Calu3 (cell line): ENCODE measurements around the gene LCE3E. TPM values are rescaled to one million over a fixed set of nuclear protein-coding genes. Genes with fewer than 3 reads are reported as not detected.

Experiments used
- BruUV-seq: library from RNA; stranded (reverse); fragments of 400-500 nt; replicated peaks from 2 replicates; lab custom pipeline; 2021; lab: Mats Ljungman, UMichigan
- CTCF ChIA-PET: fragments of 300-600 bp; sonication (Branson Sonifier 250); formaldehyde crosslinking; loops from one replicate; lab custom pipeline; 2022; ENCODE audit warnings: antibody characterized with exemption; lab: Charles Lee
- DNase-seq: peaks from one replicate; pipeline ENCODE4 v3.0.0; 2022
- H3K27ac Mint-ChIP-seq: one replicate; pipeline ENCODE4 v1.8.0; 2022; ENCODE audit warnings: mixed read lengths; ENCODE audit not compliant: unreplicated experiment
- H3K27me3 Mint-ChIP-seq: one replicate; pipeline ENCODE4 v1.8.0; 2022; ENCODE audit warnings: mixed read lengths; ENCODE audit not compliant: unreplicated experiment
- H3K36me3 Mint-ChIP-seq: one replicate; pipeline ENCODE4 v1.8.0; 2022; ENCODE audit warnings: mild to moderate bottlenecking, moderate library complexity, mixed read lengths; ENCODE audit not compliant: insufficient read depth, unreplicated experiment
- H3K4me1 Mint-ChIP-seq: one replicate; pipeline ENCODE4 v1.8.0; 2022; ENCODE audit warnings: mild to moderate bottlenecking, low read depth, mixed read lengths; ENCODE audit not compliant: unreplicated experiment
- H3K4me3 Mint-ChIP-seq: one replicate; pipeline ENCODE4 v1.8.0; 2022; ENCODE audit warnings: mild to moderate bottlenecking, low read depth, moderate library complexity, mixed read lengths; ENCODE audit not compliant: unreplicated experiment
- H3K9me3 Mint-ChIP-seq: one replicate; pipeline ENCODE4 v1.8.0; 2022; ENCODE audit warnings: low read depth, mixed read lengths; ENCODE audit not compliant: unreplicated experiment
- intact Hi-C: fragments of 100-400 bp; cut with micrococcal nuclease; formaldehyde crosslinking; loops from one replicate; pipeline ENCODE4 v1.10.0; 2022; ENCODE audit not compliant: unreplicated experiment
- total RNA-seq: library from RNA; stranded (reverse); gene quantifications from 2 replicates; pipeline ENCODE4 v1.2.3, GENCODE V29; 2022
- TF ChIP-seq, protein P1 (sequence below): fragments of 200-600 bp; IDR thresholded peaks from one replicate; pipeline ENCODE4 v1.8.0; 2022; ENCODE audit warnings: antibody characterized with exemption; ENCODE audit not compliant: unreplicated experiment

Gene LCE3E
- total RNA-seq, 1 experiment from 2014 or later: not detected

DNA sequence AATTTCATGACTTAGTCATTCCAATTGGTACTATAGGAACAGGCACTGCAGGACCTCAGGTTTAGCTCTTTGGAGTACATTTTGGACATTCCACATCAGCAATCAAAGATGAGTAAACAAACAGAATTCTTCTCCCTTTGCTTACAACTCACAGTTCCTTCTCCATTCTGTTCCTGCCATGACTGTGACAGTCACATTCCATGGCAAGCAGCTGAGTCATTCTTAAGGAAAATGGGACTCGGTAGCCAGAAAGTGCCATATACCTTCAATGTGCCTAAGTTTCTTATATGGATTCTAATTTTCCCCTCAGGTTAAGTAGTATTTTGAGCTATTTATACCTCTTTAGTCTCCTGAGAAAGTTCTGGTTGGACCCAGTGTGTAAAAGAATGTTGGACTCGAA is 26.7 kb downstream of the LCE3E start:
- intact Hi-C loops: no loop called here
- no peak for DNase-seq
- H3K36me3 Mint-ChIP-seq: no peaks in the 10 kb centered on the region
- TF ChIP-seq, protein P1, sequence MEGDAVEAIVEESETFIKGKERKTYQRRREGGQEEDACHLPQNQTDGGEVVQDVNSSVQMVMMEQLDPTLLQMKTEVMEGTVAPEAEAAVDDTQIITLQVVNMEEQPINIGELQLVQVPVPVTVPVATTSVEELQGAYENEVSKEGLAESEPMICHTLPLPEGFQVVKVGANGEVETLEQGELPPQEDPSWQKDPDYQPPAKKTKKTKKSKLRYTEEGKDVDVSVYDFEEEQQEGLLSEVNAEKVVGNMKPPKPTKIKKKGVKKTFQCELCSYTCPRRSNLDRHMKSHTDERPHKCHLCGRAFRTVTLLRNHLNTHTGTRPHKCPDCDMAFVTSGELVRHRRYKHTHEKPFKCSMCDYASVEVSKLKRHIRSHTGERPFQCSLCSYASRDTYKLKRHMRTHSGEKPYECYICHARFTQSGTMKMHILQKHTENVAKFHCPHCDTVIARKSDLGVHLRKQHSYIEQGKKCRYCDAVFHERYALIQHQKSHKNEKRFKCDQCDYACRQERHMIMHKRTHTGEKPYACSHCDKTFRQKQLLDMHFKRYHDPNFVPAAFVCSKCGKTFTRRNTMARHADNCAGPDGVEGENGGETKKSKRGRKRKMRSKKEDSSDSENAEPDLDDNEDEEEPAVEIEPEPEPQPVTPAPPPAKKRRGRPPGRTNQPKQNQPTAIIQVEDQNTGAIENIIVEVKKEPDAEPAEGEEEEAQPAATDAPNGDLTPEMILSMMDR: no peak
- no peaks in the 10 kb centered on the region for H3K9me3 Mint-ChIP-seq
- CTCF ChIA-PET: no interaction called here
- H3K4me1 Mint-ChIP-seq: no peaks in the 10 kb centered on the region
- peaks cover 73% of the 10 kb centered on the region for H3K27me3 Mint-ChIP-seq
- BruUV-seq: no TSS peak
- no peak overlapping the region for H3K4me3 Mint-ChIP-seq
- no peak overlapping the region for H3K27ac Mint-ChIP-seq

- H3K27ac Mint-ChIP-seq: no peak overlapping the region
- BruUV-seq: no TSS peak
- H3K9me3 Mint-ChIP-seq: no peaks in the 10 kb centered on the region
- intact Hi-C loops: no loop called here
- TF ChIP-seq, protein P1: no peak
- H3K4me1 Mint-ChIP-seq: no peaks in the 10 kb centered on the region
- CTCF ChIA-PET: no interaction called here
- H3K36me3 Mint-ChIP-seq: no peaks in the 10 kb centered on the region
- H3K4me3 Mint-ChIP-seq: no peak overlapping the region
- peaks cover 64% of the 10 kb centered on the region for H3K27me3 Mint-ChIP-seq
- DNase-seq: no peak
Observed at GRCh38 chr1:152537496-152537895, 29.1 kb downstream of the LCE3E start.

- Mint-ChIP-seq H3K27me3 (peaks cover 63% of the 10 kb centered on the region), H3K4me3 (no peak overlapping the region), H3K4me1 (no peaks in the 10 kb centered on the region), H3K9me3 (no peaks in the 10 kb centered on the region), H3K27ac (no peak overlapping the region), H3K36me3 (no peaks in the 10 kb centered on the region)
- DNase-seq: no peak
- CTCF ChIA-PET: no interaction called here
- TF ChIP-seq, protein P1: no peak
- intact Hi-C loops: no loop called here
- BruUV-seq: no TSS peak
Observed at GRCh38 chr1:152535774-152536173, 30.8 kb downstream of the LCE3E start.

GRCh38 chr1:152533327-152533938 is 33.1 kb downstream of the LCE3E start:
- peaks cover 64% of the 10 kb centered on the region for H3K27me3 Mint-ChIP-seq
- H3K27ac Mint-ChIP-seq: no peak overlapping the region
- BruUV-seq: no TSS peak
- no peak overlapping the region for H3K4me3 Mint-ChIP-seq
- peak; percentile 80 for DNase-seq
- TF ChIP-seq, protein P1: peak; percentile 76
- no peaks in the 10 kb centered on the region for H3K36me3 Mint-ChIP-seq
- CTCF ChIA-PET: interaction anchor here (0.6 to 1.3 kb wide), 7 partner anchors 18 to 659 kb away, joined by 3 to 4 read pairs (median 3); no protein-coding TSS in a partner anchor
- intact Hi-C loops: loop anchor here (1.0 kb wide), 1 partner anchor 36 kb away; no protein-coding TSS in a partner anchor
- H3K4me1 Mint-ChIP-seq: no peaks in the 10 kb centered on the region
- no peaks in the 10 kb centered on the region for H3K9me3 Mint-ChIP-seq
